GM12891 (cell line): ENCODE data around the gene PAPOLA.

Experiments used
- PAX5 ChIP-seq: IDR thresholded peaks from 2 replicates; pipeline ENCODE4 v1.6.1; 2011; ENCODE audit warnings: low read length, moderate library complexity, mild to moderate bottlenecking; ENCODE audit not compliant: insufficient read depth, severe bottlenecking
- POLR2A ChIP-seq: IDR thresholded peaks from 2 replicates; pipeline ENCODE4 v1.6.1; 2011; ENCODE audit warnings: low read depth, low read length, control low read depth
- POLR2AphosphoS5 ChIP-seq: IDR thresholded peaks from 2 replicates; pipeline ENCODE4 v1.6.1; 2011; ENCODE audit warnings: low read depth, low read length, control low read depth
- SPI1 ChIP-seq: IDR thresholded peaks from 2 replicates; pipeline ENCODE4 v1.6.1; 2011; ENCODE audit warnings: low read depth, low read length, control low read depth
- TAF1 ChIP-seq: IDR thresholded peaks from 2 replicates; pipeline ENCODE4 v1.6.1; 2011; ENCODE audit warnings: low read depth, low read length, control low read depth

DNA sequence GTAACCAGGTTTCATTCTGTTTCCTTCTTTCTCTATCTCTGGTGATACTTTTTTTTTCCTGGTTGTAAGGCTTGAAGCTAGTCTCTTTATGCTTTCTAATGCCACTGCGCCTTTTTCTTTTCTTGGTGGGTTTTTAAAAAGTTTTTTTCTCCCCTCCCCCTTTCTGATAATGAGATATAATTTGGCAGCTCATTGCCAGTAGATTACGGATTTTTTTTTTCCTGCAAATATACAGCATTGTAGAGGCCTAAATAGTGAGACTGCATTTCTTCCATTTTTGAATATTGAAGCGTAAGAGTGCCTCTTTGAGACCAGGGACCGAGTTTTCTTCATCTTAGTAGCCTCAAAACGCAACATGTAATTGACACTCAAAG lies 1.1 kb downstream of the PAPOLA start:
- TF ChIP-seq POLR2A = no peak
- no peak for TF ChIP-seq POLR2AphosphoS5
- no peak for TF ChIP-seq TAF1
- no peak for TF ChIP-seq SPI1
- no peak for TF ChIP-seq PAX5
